GM18867 (cell line): Measurements from ENCODE around the gene GNA12.
"Not testable (repeated sequence)": the region's sequence is repeated elsewhere in the genome, so short reads cannot be mapped to it uniquely, and the experiment has no call there.

Experiments
- ATAC-seq: cut with Tn5 transposase; IDR thresholded peaks from one replicate; pipeline ENCODE4 v1.9.1; 2021; ENCODE audit warnings: mild to moderate bottlenecking, moderate library complexity; ENCODE audit not compliant: unreplicated experiment

Gene GNA12

GRCh38 chr7:2864999-2865670 lies 21.0 kb upstream of the GNA12 start:
- ATAC-seq, result no peak

GRCh38 chr7:2864204-2864985 lies 20.3 kb upstream of the GNA12 start:
- ATAC-seq, result no peak

GRCh38 chr7:2863461-2864066 lies 19.5 kb upstream of the GNA12 start:
- ATAC-seq, result peak; percentile 96

- ATAC-seq, result no peak
Measured at GRCh38 chr7:2862831-2863361, 18.8 kb upstream of the GNA12 start.

- ATAC-seq, result no peak
Measured at GRCh38 chr7:2861509-2861908, 17.4 kb upstream of the GNA12 start.

GRCh38 chr7:2860627-2861133 lies 16.6 kb upstream of the GNA12 start:
- ATAC-seq, result no peak

- ATAC-seq, result no peak
Measured at GRCh38 chr7:2859952-2860351, 15.8 kb upstream of the GNA12 start.

GRCh38 chr7:2858621-2859020 lies 14.5 kb upstream of the GNA12 start:
- no peak for ATAC-seq

GRCh38 chr7:2856388-2857169 lies 12.5 kb upstream of the GNA12 start:
- ATAC-seq, result no peak

- ATAC-seq, result no peak
Measured at GRCh38 chr7:2855386-2855785, 11.3 kb upstream of the GNA12 start.

- ATAC-seq, result not testable (repeated sequence)
Measured at GRCh38 chr7:2853552-2853951, 9.4 kb upstream of the GNA12 start.

- no peak for ATAC-seq
Measured at GRCh38 chr7:2853147-2853546, 9.0 kb upstream of the GNA12 start.

- ATAC-seq, result peak; percentile 77
Measured at GRCh38 chr7:2851497-2851896, 7.4 kb upstream of the GNA12 start.

GRCh38 chr7:2849941-2850766 lies 6.0 kb upstream of the GNA12 start:
- ATAC-seq, result no peak

- ATAC-seq, result no peak
Measured at GRCh38 chr7:2845034-2845592, 1.0 kb upstream of the GNA12 start.

- ATAC-seq, result no peak
Measured at GRCh38 chr7:2843711-2844152, 376 bp downstream of the GNA12 start.

- no peak for ATAC-seq
Measured at GRCh38 chr7:2843191-2843685, 870 bp downstream of the GNA12 start.

- no peak for ATAC-seq
Measured at GRCh38 chr7:2841907-2842306, 2.2 kb downstream of the GNA12 start.

GRCh38 chr7:2840458-2840857 lies 3.6 kb downstream of the GNA12 start:
- no peak for ATAC-seq
